ENCODE measurements around the gene HTR4. TPM values are rescaled to one million over a fixed set of nuclear protein-coding genes. Genes with fewer than 3 reads are reported as not detected.
"Not testable (repeated sequence)": the region's sequence is repeated elsewhere in the genome, so short reads cannot be mapped to it uniquely, and the experiment has no call there.

HTR4 gene
- total RNA-seq, 2 experiments from 2014 or later: not detected

DNA sequence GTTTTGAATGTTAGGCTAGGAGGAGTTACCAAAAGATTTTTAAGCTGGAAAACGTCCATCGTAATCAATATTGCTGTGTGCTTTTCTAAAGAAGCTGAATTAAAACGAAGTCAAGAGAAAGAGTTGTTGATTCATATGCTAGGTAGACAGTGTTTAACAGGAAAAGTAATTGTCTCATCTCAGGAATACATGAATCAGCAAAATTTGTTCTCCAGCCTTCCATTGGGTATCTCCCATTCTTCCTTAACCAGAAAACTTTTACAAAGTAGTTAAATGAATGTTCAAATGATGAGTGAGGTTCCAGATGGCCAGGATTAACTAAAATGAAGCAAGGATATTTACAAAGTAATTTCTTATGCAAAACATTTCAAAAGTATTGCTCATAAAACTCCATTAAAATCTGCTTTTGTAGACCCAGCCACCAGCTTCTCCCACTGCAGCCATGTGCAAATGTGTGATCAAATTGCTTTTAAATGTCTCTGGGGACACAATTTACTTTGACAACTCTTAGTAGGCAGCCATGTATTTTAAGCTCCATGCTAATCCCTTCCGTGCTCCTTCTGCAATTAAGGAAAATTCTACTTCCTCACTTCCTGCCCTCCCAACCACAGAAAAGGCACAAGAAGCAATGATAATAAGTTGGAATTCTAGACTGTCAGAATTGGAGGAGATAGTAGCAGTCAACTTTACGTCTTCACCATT is 121.2 kb downstream of the HTR4 start:
- no peak for DNase-seq (ENCODE audit: low spot score)
- intact Hi-C loops (cut with micrococcal nuclease; ENCODE audit: unreplicated experiment): no loop called here

GRCh38 chr5:148529450-148529849 is 124.9 kb downstream of the HTR4 start:
- H3K4me1 ChIP-seq (ENCODE audit: insufficient read depth, low read length, poor library complexity, severe bottlenecking); POLR2A ChIA-PET; CTCF ChIA-PET (ENCODE audit: unreplicated experiment): not testable (repeated sequence)

More for the DNA sequence above, 121.2 kb downstream of the HTR4 start:
- Histone ChIP-seq H3K9me3 (ENCODE audit: low read length) (0 out of 2 replicates have a peak, but pooled peaks cover 5% of the 10 kb centered on the region), H3K36me3 (ENCODE audit: insufficient read depth, low read length) (no peaks in the 10 kb centered on the region), H3K4me1 (ENCODE audit: insufficient read depth, low read length, poor library complexity, severe bottlenecking) (no peaks in the 10 kb centered on the region), H3K27ac (ENCODE audit: low read depth, low read length, poor library complexity, severe bottlenecking) (no peak overlapping the region), H4K20me1 (ENCODE audit: insufficient read depth, low read length) (no peaks in the 10 kb centered on the region), H2AFZ (ENCODE audit: low read length) (no peak overlapping the region), H3K4me2 (ENCODE audit: low read length) (no peak overlapping the region), H3K4me3 (ENCODE audit: low read depth, low read length, poor library complexity, severe bottlenecking) (no peak overlapping the region), H3K79me2 (ENCODE audit: insufficient read depth, low read depth, low read length) (no peaks in the 10 kb centered on the region), H3K9me2 (ENCODE audit: insufficient read depth, low read length) (no peaks in the 10 kb centered on the region)
- TF ChIP-seq EZH2phosphoT487 (IDR thresholded peaks at IDR 0.05; ENCODE audit: borderline replicate concordance, low read depth, low read length): no peak
- TF ChIP-seq, protein P1, sequence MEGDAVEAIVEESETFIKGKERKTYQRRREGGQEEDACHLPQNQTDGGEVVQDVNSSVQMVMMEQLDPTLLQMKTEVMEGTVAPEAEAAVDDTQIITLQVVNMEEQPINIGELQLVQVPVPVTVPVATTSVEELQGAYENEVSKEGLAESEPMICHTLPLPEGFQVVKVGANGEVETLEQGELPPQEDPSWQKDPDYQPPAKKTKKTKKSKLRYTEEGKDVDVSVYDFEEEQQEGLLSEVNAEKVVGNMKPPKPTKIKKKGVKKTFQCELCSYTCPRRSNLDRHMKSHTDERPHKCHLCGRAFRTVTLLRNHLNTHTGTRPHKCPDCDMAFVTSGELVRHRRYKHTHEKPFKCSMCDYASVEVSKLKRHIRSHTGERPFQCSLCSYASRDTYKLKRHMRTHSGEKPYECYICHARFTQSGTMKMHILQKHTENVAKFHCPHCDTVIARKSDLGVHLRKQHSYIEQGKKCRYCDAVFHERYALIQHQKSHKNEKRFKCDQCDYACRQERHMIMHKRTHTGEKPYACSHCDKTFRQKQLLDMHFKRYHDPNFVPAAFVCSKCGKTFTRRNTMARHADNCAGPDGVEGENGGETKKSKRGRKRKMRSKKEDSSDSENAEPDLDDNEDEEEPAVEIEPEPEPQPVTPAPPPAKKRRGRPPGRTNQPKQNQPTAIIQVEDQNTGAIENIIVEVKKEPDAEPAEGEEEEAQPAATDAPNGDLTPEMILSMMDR (conservative IDR thresholded peaks at IDR 0.05; ENCODE audit: low read length): no peak
- BruUV-seq (replicated peaks): no TSS peak
- CTCF ChIA-PET (ENCODE audit: unreplicated experiment): no interaction called here
- POLR2A ChIA-PET: interaction anchor here (0.7 kb wide), 2 partner anchors 19 to 20 kb away, joined by 3 to 5 read pairs; no protein-coding TSS in a partner anchor

DNA sequence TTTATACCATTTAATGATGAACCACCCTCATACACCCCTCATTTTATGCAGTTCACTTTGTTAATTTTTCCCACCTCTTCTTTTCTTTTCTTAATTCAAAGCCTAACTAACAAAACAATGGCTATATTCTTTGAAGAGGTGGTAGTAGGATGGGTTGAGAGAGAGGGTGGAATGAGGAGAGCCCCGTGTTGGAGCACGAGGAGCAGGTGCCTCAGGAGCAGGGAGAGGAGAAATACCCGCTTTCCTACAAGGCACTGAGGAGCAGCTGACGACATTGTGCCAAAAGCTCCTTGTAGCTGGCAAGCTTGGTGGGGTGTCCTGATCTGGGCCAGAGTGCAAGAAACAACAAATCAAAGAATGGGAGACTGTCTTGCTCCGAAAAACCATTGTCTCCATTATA is 129.6 kb downstream of the HTR4 start:
- TF ChIP-seq EZH2phosphoT487 (IDR thresholded peaks at IDR 0.05; ENCODE audit: borderline replicate concordance, low read depth, low read length): no peak
- TF ChIP-seq, protein P1 (conservative IDR thresholded peaks at IDR 0.05; ENCODE audit: low read length): no peak
- Histone ChIP-seq H3K36me3 (ENCODE audit: insufficient read depth, low read length) (no peaks in the 10 kb centered on the region), H3K9me3 (ENCODE audit: low read length) (0 out of 2 replicates have a peak, but pooled peaks cover 5% of the 10 kb centered on the region), H3K4me1 (ENCODE audit: insufficient read depth, low read length, poor library complexity, severe bottlenecking) (no peaks in the 10 kb centered on the region), H3K4me2 (ENCODE audit: low read length) (no peak overlapping the region), H2AFZ (ENCODE audit: low read length) (no peak overlapping the region), H4K20me1 (ENCODE audit: insufficient read depth, low read length) (no peaks in the 10 kb centered on the region), H3K27ac (ENCODE audit: low read depth, low read length, poor library complexity, severe bottlenecking) (no peak overlapping the region), H3K9me2 (ENCODE audit: insufficient read depth, low read length) (no peaks in the 10 kb centered on the region), H3K4me3 (ENCODE audit: low read depth, low read length, poor library complexity, severe bottlenecking) (no peak overlapping the region), H3K79me2 (ENCODE audit: insufficient read depth, low read depth, low read length) (no peaks in the 10 kb centered on the region)
- BruUV-seq (replicated peaks): no TSS peak
- no peak for DNase-seq (ENCODE audit: low spot score)
- intact Hi-C loops (cut with micrococcal nuclease; ENCODE audit: unreplicated experiment): no loop called here
- ChIA-PET POLR2A (no interaction called here), CTCF (ENCODE audit: unreplicated experiment) (no interaction called here)

More at GRCh38 chr5:148529450-148529849, 124.9 kb downstream of the HTR4 start:
- H2AFZ ChIP-seq (ENCODE audit: low read length); H3K36me3 ChIP-seq (ENCODE audit: insufficient read depth, low read length); H3K79me2 ChIP-seq (ENCODE audit: insufficient read depth, low read depth, low read length); H3K4me2 ChIP-seq (ENCODE audit: low read length); H3K4me3 ChIP-seq (ENCODE audit: low read depth, low read length, poor library complexity, severe bottlenecking); DNase-seq (ENCODE audit: low spot score); intact Hi-C loops (cut with micrococcal nuclease; ENCODE audit: unreplicated experiment); H4K20me1 ChIP-seq (ENCODE audit: insufficient read depth, low read length); H3K9me3 ChIP-seq (ENCODE audit: low read length); H3K27ac ChIP-seq (ENCODE audit: low read depth, low read length, poor library complexity, severe bottlenecking); BruUV-seq (replicated peaks); H3K9me2 ChIP-seq (ENCODE audit: insufficient read depth, low read length): not testable (repeated sequence)
